ENCODE measurements around the gene RNF31. TPM values are rescaled to one million over a fixed set of nuclear protein-coding genes. Genes with fewer than 3 reads are reported as not detected.

RNF31 gene
- total RNA-seq, 6 experiments from 2014 or later, result 38.5 to 53.6 (median 47.2) TPM

DNA sequence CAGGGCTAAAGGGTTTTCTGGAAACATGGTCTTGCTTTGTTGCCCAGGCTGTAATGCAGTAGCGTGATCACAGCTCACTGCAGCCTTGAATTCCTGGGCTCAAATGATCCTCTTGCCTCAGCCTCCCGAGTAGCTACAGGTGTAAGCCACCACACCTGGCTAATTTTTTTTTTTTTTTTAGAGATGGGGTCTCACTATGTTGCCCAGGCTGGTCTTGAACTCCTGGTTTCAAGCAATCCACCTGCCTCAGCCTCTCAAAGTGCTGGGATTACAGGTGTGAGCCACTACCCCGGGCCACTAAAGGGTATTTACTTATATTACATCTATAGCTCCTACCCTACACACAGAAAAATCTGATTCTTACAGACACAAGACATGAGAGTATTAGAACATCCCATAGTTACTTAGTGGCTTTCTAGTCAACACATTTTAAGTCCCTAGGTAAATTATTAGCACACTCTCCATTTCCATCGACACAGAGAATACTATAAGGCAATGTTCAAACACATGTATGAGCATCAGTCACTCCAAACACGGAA is 38.9 kb upstream of the RNF31 start:
- peaks cover 17% of the 10 kb centered on the region for H3K36me3 Mint-ChIP-seq (ENCODE audit: low read depth)

GRCh38 chr14:24110060-24110459 is 37.2 kb upstream of the RNF31 start:
- Mint-ChIP-seq H3K4me3 (no peak overlapping the region), H3K4me1 (ENCODE audit: low read depth) (peaks cover 33% of the 10 kb centered on the region), H3K27me3 (ENCODE audit: insufficient read depth) (no peaks in the 10 kb centered on the region; the same call in 1 of the 2 replicates), H3K9me3 (no peaks in the 10 kb centered on the region), H3K27ac (no peak overlapping the region), H3K36me3 (ENCODE audit: low read depth) (peaks cover 2% of the 10 kb centered on the region)
- DNase-seq, result no peak
- TF ChIP-seq CTCF (IDR thresholded peaks at IDR 0.05), result no peak

More for the DNA sequence above, 38.9 kb upstream of the RNF31 start:
- Mint-ChIP-seq H3K27me3 (ENCODE audit: insufficient read depth) (no peaks in the 10 kb centered on the region), H3K4me1 (ENCODE audit: low read depth) (peaks cover 33% of the 10 kb centered on the region), H3K4me3 (no peak overlapping the region), H3K9me3 (no peaks in the 10 kb centered on the region), H3K27ac (peak overlapping the region; percentile 17)
- DNase-seq, result no peak
- no peak for TF ChIP-seq CTCF (IDR thresholded peaks at IDR 0.05)

GRCh38 chr14:24110523-24110922 is 36.8 kb upstream of the RNF31 start:
- no peak overlapping the region for H3K4me3 Mint-ChIP-seq
- TF ChIP-seq CTCF (IDR thresholded peaks at IDR 0.05), result no peak

DNA sequence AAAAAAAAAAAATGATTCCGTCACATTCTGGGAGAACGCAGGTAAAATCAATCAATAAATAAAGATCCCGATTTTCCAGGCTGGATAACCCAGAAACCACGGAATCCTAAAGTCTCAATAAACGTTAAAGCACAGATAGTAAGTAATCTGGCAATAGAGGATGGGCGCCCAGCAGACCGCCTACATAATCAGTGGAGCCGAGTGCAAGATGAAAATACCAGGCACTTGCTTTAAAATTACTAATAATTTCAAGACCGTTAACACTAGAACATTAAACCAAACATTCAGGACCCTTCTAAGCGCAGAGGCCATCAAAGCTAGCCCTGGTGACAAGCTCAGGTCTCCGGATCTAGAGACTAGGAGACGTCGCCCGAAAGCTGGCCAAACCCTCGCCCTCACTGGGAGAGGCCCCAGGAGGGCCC is 33.9 kb upstream of the RNF31 start:
- no peaks in the 10 kb centered on the region for H3K9me3 Mint-ChIP-seq
- peaks cover 25% of the 10 kb centered on the region for H3K4me1 Mint-ChIP-seq (ENCODE audit: low read depth)
- no peak for TF ChIP-seq CTCF (IDR thresholded peaks at IDR 0.05)
- peak overlapping the region; percentile 99 for H3K27ac Mint-ChIP-seq
- DNase-seq, result no peak
- H3K27me3 Mint-ChIP-seq (ENCODE audit: insufficient read depth), result no peaks in the 10 kb centered on the region; the same call in 1 of the 2 replicates
- peak overlapping the region; percentile 97 for H3K4me3 Mint-ChIP-seq
- 0 out of 2 replicates have a peak, but pooled peaks cover 6% of the 10 kb centered on the region for H3K36me3 Mint-ChIP-seq (ENCODE audit: low read depth)

More at GRCh38 chr14:24110523-24110922, 36.8 kb upstream of the RNF31 start:
- Mint-ChIP-seq H3K4me1 (ENCODE audit: low read depth) (peaks cover 38% of the 10 kb centered on the region), H3K27ac (no peak overlapping the region), H3K27me3 (ENCODE audit: insufficient read depth) (no peaks in the 10 kb centered on the region; the same call in 1 of the 2 replicates), H3K9me3 (no peaks in the 10 kb centered on the region), H3K36me3 (ENCODE audit: low read depth) (no peaks in the 10 kb centered on the region)
- no peak for DNase-seq

DNA sequence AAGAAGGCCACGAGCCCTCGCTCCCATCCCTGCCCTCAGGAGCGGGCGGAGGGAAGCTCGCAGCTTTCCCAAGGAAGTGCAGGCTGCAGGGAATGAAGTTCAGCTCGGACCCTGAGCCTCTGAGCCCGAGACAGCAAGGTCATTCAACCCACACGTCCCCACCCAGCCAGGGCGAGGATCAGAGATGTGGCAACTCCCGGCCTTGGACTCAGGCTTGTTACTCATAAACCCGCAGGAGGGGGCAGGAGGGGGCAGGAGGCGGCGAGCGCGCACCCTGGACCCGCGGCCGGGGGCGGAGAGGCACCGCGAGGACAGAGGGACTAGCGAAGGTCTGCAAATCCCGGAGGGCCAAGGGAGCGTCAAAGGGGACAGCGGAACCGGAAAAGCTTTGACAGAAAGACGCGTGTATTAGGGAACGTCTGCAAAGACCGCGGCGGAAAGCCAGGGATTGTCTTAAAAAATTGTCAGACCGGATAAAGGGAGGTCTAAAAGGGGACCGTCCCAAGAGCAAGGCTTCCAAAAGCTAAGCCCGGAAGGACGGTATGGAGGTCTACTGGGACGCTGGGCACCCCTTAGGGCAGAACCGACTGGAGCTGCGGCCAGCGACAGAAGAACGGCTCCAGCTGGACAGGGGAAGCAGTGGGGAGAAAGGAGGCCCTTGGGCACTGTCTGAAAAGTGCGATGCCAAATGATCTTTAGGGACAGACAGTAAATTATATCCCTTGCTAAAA is 33.3 kb upstream of the RNF31 start:
- Mint-ChIP-seq H3K36me3 (ENCODE audit: low read depth) (0 out of 2 replicates have a peak, but pooled peaks cover 6% of the 10 kb centered on the region), H3K27me3 (ENCODE audit: insufficient read depth) (no peaks in the 10 kb centered on the region; the same call in 1 of the 2 replicates), H3K9me3 (no peaks in the 10 kb centered on the region), H3K4me3 (peak overlapping the region; percentile 97), H3K4me1 (ENCODE audit: low read depth) (peaks cover 19% of the 10 kb centered on the region), H3K27ac (peak overlapping the region; percentile 99)
- DNase-seq, result peak; percentile 93
- TF ChIP-seq CTCF (IDR thresholded peaks at IDR 0.05), result no peak
